A673 (cell line): ENCODE measurements around the gene LRRC32.

Source experiments
- EZH2 ChIP-seq: fragments of 200-600 bp; sonication (generic); IDR thresholded peaks from 2 replicates; pipeline ENCODE4 v1.6.1; 2017; ENCODE audit warnings: borderline replicate concordance, low read depth, mild to moderate bottlenecking, mixed read lengths, antibody characterized with exemption, low read length; ENCODE audit not compliant: poor library complexity, severe bottlenecking
- TF ChIP-seq, protein P1 (sequence below): fragments of 300-800, 200-600 bp; sonication (generic); conservative IDR thresholded peaks from 2 replicates; pipeline ENCODE4 v1.5.1; 2017; ENCODE audit warnings: low read depth, mild to moderate bottlenecking, antibody characterized with exemption, low read length, moderate library complexity, mixed read lengths

GRCh38 chr11:76716268-76716667, 45.7 kb upstream of the LRRC32 start:
- TF ChIP-seq, protein P1, sequence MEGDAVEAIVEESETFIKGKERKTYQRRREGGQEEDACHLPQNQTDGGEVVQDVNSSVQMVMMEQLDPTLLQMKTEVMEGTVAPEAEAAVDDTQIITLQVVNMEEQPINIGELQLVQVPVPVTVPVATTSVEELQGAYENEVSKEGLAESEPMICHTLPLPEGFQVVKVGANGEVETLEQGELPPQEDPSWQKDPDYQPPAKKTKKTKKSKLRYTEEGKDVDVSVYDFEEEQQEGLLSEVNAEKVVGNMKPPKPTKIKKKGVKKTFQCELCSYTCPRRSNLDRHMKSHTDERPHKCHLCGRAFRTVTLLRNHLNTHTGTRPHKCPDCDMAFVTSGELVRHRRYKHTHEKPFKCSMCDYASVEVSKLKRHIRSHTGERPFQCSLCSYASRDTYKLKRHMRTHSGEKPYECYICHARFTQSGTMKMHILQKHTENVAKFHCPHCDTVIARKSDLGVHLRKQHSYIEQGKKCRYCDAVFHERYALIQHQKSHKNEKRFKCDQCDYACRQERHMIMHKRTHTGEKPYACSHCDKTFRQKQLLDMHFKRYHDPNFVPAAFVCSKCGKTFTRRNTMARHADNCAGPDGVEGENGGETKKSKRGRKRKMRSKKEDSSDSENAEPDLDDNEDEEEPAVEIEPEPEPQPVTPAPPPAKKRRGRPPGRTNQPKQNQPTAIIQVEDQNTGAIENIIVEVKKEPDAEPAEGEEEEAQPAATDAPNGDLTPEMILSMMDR: no peak
- TF ChIP-seq EZH2: no peak
